IMR-90 (cell line): ENCODE data around the gene ASTN2. TPM values are rescaled to one million over a fixed set of nuclear protein-coding genes. Genes with fewer than 3 reads are reported as not detected.

Source experiments
- ATAC-seq: fragments of 200-7000 bp; cut with Tn5 transposase; 2 replicates; pipeline ENCODE4 v1.9.1; 2020; ENCODE audit warnings: low read depth, mild to moderate bottlenecking, moderate library complexity
- BruUV-seq: library from RNA; stranded (reverse); fragments of 400-500 nt; replicated peaks from 2 replicates; lab custom pipeline; 2021; lab: Mats Ljungman, UMichigan
- CTCF ChIA-PET: fragments of 300-600 bp; formaldehyde crosslinking; extraction: SDS; loops from one replicate; lab custom pipeline; 2021; ENCODE audit warnings: antibody characterized with exemption; lab: Yijun Ruan, JAX
- POLR2A ChIA-PET: fragments of 300-600 bp; sonication (Branson Sonifier 250); formaldehyde crosslinking; loops from one replicate; lab custom pipeline; 2022; ENCODE audit warnings: antibody characterized with exemption; ENCODE audit not compliant: unreplicated experiment; lab: Charles Lee
- DNase-seq: peaks from one replicate; pipeline ENCODE4 v3.0.0; 2013
- H2AFZ ChIP-seq: replicated peaks from 2 replicates; pipeline ENCODE3; 2013; ENCODE audit warnings: low read length, mild to moderate bottlenecking; ENCODE audit not compliant: poor library complexity
- H2AK5ac ChIP-seq: 2 replicates; pipeline ENCODE4 v1.6.1; 2013; ENCODE audit warnings: low read depth, low read length, inconsistent platforms
- H2AK9ac ChIP-seq: replicated peaks from 2 replicates; pipeline ENCODE3; 2013; ENCODE audit warnings: mild to moderate bottlenecking, low read depth, low read length, moderate library complexity; ENCODE audit not compliant: poor library complexity
- H2BK120ac ChIP-seq: 2 replicates; pipeline ENCODE4 v1.6.1; 2013; ENCODE audit warnings: low read depth, low read length, inconsistent platforms
- H2BK15ac ChIP-seq: 3 replicates; pipeline ENCODE4 v1.6.1; 2013; ENCODE audit warnings: low read depth, low read length, inconsistent platforms
- H2BK20ac ChIP-seq: 2 replicates; pipeline ENCODE4 v1.6.1; 2013; ENCODE audit warnings: low read depth, mild to moderate bottlenecking, inconsistent platforms, low read length, moderate library complexity
- H2BK5ac ChIP-seq: 2 replicates; pipeline ENCODE4 v1.6.1; 2013; ENCODE audit warnings: mild to moderate bottlenecking, low read depth, low read length, inconsistent platforms; ENCODE audit not compliant: poor library complexity, severe bottlenecking
- H3K14ac ChIP-seq: replicated peaks from 2 replicates; pipeline ENCODE4 v1.6.1; 2013; ENCODE audit warnings: low read depth, low read length, inconsistent platforms
- H3K18ac ChIP-seq: 2 replicates; pipeline ENCODE4 v1.6.1; 2013; ENCODE audit warnings: low read depth, low read length, control low read depth
- H3K23ac ChIP-seq: 2 replicates; pipeline ENCODE4 v1.6.1; 2013; ENCODE audit warnings: low read depth, low read length, inconsistent platforms
- H3K27ac ChIP-seq: 2 replicates; pipeline ENCODE4 v1.5.1; 2013; ENCODE audit warnings: mild to moderate bottlenecking, control low read depth, low read length; ENCODE audit not compliant: insufficient read depth
- H3K27me3 ChIP-seq: 2 replicates; pipeline ENCODE4 v1.6.1; 2013; ENCODE audit warnings: low read length; ENCODE audit not compliant: control insufficient read depth, insufficient read depth
- H3K36me3 ChIP-seq: 2 replicates; pipeline ENCODE4 v1.6.1; 2013; ENCODE audit warnings: low read length, mixed read lengths; ENCODE audit not compliant: control insufficient read depth, insufficient read depth
- H3K4ac ChIP-seq: 2 replicates; pipeline ENCODE4 v1.6.1; 2013; ENCODE audit warnings: low read depth, low read length, inconsistent platforms
- H3K4me1 ChIP-seq: 2 replicates; pipeline ENCODE4 v1.6.1; 2013; ENCODE audit warnings: low read length, mixed read lengths; ENCODE audit not compliant: control insufficient read depth, insufficient read depth
- H3K4me2 ChIP-seq: 2 replicates; pipeline ENCODE4 v1.6.1; 2013; ENCODE audit warnings: low read depth, mild to moderate bottlenecking, control low read depth, low read length, moderate library complexity
- H3K4me3 ChIP-seq: 2 replicates; pipeline ENCODE4 v1.5.1; 2013; ENCODE audit warnings: low read depth, mild to moderate bottlenecking, control low read depth, low read length, moderate library complexity; ENCODE audit not compliant: insufficient read depth
- H3K56ac ChIP-seq: 2 replicates; pipeline ENCODE4 v1.6.1; 2013; ENCODE audit warnings: low read length, inconsistent platforms; ENCODE audit not compliant: insufficient read depth; ENCODE audit errors: extremely low read depth
- H3K79me1 ChIP-seq, 2 experiments: 2 replicates each; pipeline ENCODE4 v1.6.1; 2013; ENCODE audit warnings: low read length in 2 of 2, inconsistent platforms in 1 of 2, low read depth in 1 of 2
- H3K9ac ChIP-seq: 2 replicates; pipeline ENCODE4 v1.6.1; 2013; ENCODE audit warnings: low read depth, low read length, control low read depth
- H3K9me1 ChIP-seq: 2 replicates; pipeline ENCODE4 v1.6.1; 2013; ENCODE audit warnings: low read length, inconsistent platforms; ENCODE audit not compliant: insufficient read depth
- H3K9me3 ChIP-seq: 2 replicates; pipeline ENCODE4 v1.6.1; 2013; ENCODE audit warnings: low read length; ENCODE audit not compliant: control insufficient read depth, insufficient read depth
- H4K20me1 ChIP-seq: 2 replicates; pipeline ENCODE4 v1.6.1; 2013; ENCODE audit warnings: low read length, inconsistent platforms; ENCODE audit not compliant: insufficient read depth
- H4K5ac ChIP-seq: 2 replicates; pipeline ENCODE4 v1.6.1; 2013; ENCODE audit warnings: mild to moderate bottlenecking, low read depth, low read length, control low read depth
- H4K8ac ChIP-seq, 2 experiments: 2 replicates each; pipeline ENCODE4 v1.6.1; 2013; ENCODE audit warnings: low read depth in 2 of 2, low read length in 2 of 2, control low read depth in 1 of 2, inconsistent platforms in 1 of 2
- H4K91ac ChIP-seq: 2 replicates; pipeline ENCODE4 v1.6.1; 2013; ENCODE audit warnings: low read depth, low read length, inconsistent platforms; ENCODE audit not compliant: insufficient read depth
- CTCF ChIP-seq: conservative IDR thresholded peaks from 2 replicates; pipeline ENCODE4 v1.5.1; 2012; ENCODE audit warnings: mild to moderate bottlenecking, low read depth, low read length, improper control_type of control experiment
- FOS ChIP-seq: fragments of 150-350 bp; IDR thresholded peaks from 2 replicates; pipeline ENCODE4 v1.6.1; 2016; ENCODE audit warnings: low read depth, low read length
- MAFK ChIP-seq: IDR thresholded peaks from 2 replicates; pipeline ENCODE4 v1.6.1; 2012; ENCODE audit warnings: low read depth, low read length, improper control_type of control experiment
- MAZ ChIP-seq: IDR thresholded peaks from 2 replicates; pipeline ENCODE4 v1.6.1; 2012; ENCODE audit warnings: low read depth, mild to moderate bottlenecking, low read length, improper control_type of control experiment, moderate library complexity, borderline replicate concordance
- NFE2L2 ChIP-seq: fragments of 150-350 bp; IDR thresholded peaks from 2 replicates; pipeline ENCODE4 v1.6.1; 2016; ENCODE audit warnings: low read depth, mild to moderate bottlenecking, low read length
- POLR2A ChIP-seq: IDR thresholded peaks from 2 replicates; pipeline ENCODE4 v1.6.1; 2012; ENCODE audit warnings: mild to moderate bottlenecking, low read depth, low read length
- USF2 ChIP-seq: fragments of 150-350 bp; IDR thresholded peaks from 2 replicates; pipeline ENCODE4 v1.6.1; 2017; ENCODE audit warnings: mild to moderate bottlenecking, antibody characterized with exemption, low read length, low read depth
- WGBS, 2 experiments: methylation state at CpG; one replicate each; pipeline versions ENCODE4 v1.1.5 to v1.1.7; 2013; ENCODE audit warnings: missing lambda C conversion rate in 2 of 2; ENCODE audit not compliant: insufficient read length in 1 of 2; ENCODE audit errors: extremely low coverage in 2 of 2; 5-methylcytosine and 5-hydroxymethylcytosine counted together
- dilution Hi-C: fragments of 300-500 bp; cut with HindIII; formaldehyde crosslinking; loops from one replicate; pipeline ENCODE4 v1.14.3; 2018; ENCODE audit warnings: low sequenced_read_pairs; ENCODE audit not compliant: unreplicated experiment
- in situ Hi-C: fragments of 300-500 bp; cut with MboI; formaldehyde crosslinking; loops from 3 replicates; pipeline ENCODE4 v1.14.3; 2019; ENCODE audit warnings: low sequenced_read_pairs, inconsistent platforms, mixed read lengths
- intact Hi-C: fragments of 100-400 bp; cut with micrococcal nuclease; formaldehyde crosslinking; loops from 2 replicates; pipeline ENCODE4 v1.10.0; 2022
- polyA plus RNA-seq, 3 experiments: library from polyadenylated mRNA; depleted of rRNA; stranded (reverse); fragments of >200 nt; gene quantifications; 2 replicates each; pipeline ENCODE4 v1.2.3, GENCODE V29; 2012; ENCODE audit warnings: low replicate concordance in 1 of 3
- total RNA-seq: library from RNA; depleted of rRNA; stranded (reverse); fragments of >200 nt; gene quantifications from 2 replicates; pipeline ENCODE4 v1.2.3, GENCODE V29; 2012

The ASTN2 gene
- total and polyA plus RNA-seq, 2 of the 4 experiments (the other 2 are of a cell fraction): 3.8 to 6.8 TPM

- no CpG with 5 or more reads among the region's 1 CpG for WGBS, 2 experiments
- CTCF ChIA-PET: no interaction called here
Measured at GRCh38 chr9:117231012-117231411, 183.8 kb downstream of the ASTN2 start.

More at GRCh38 chr9:117231012-117231411, 183.8 kb downstream of the ASTN2 start:
- Histone ChIP-seq H2BK15ac (no peak overlapping the region), H3K27ac (no peak overlapping the region), H2AFZ (no peak overlapping the region), H3K4ac (no peak overlapping the region), H3K79me1 (no peaks in the 10 kb centered on the region), H3K23ac (no peak overlapping the region), H3K27me3 (no peaks in the 10 kb centered on the region), H4K5ac (no peak overlapping the region), H3K14ac (no peak overlapping the region), H3K4me1 (no peaks in the 10 kb centered on the region), H3K9ac (no peak overlapping the region), H2BK20ac (no peak overlapping the region), H3K9me1 (no peaks in the 10 kb centered on the region), H2AK5ac (no peak overlapping the region), H2BK5ac (no peak overlapping the region), H4K8ac (no peak overlapping the region), H3K36me3 (no peaks in the 10 kb centered on the region), H4K20me1 (no peaks in the 10 kb centered on the region), H2BK120ac (no peak overlapping the region), H3K4me3 (no peak overlapping the region), H3K4me2 (no peak overlapping the region), H3K9me3 (peaks cover 5% of the 10 kb centered on the region), H3K18ac (no peak overlapping the region), H2AK9ac (no peak overlapping the region), H3K56ac (no peak overlapping the region), H4K91ac (no peak overlapping the region)
- in situ Hi-C loops (no loop called here), intact Hi-C loops (no loop called here), dilution Hi-C loops (no loop called here)
- DNase-seq (no peak), ATAC-seq (no peak)
- POLR2A ChIA-PET: no interaction called here
- TF ChIP-seq FOS: no peak
- no peak for TF ChIP-seq POLR2A
- TF ChIP-seq NFE2L2: no peak
- no peak for TF ChIP-seq MAZ
- no peak for TF ChIP-seq USF2
- no peak for TF ChIP-seq CTCF
- no peak for TF ChIP-seq MAFK
- no TSS peak for BruUV-seq
